ENCODE results near the gene SELENON. TPM values are rescaled to one million over a fixed set of nuclear protein-coding genes. Genes with fewer than 3 reads are reported as not detected.

Gene SELENON
- total RNA-seq, 1 donor from 2014 or later, result 38.9 TPM

DNA sequence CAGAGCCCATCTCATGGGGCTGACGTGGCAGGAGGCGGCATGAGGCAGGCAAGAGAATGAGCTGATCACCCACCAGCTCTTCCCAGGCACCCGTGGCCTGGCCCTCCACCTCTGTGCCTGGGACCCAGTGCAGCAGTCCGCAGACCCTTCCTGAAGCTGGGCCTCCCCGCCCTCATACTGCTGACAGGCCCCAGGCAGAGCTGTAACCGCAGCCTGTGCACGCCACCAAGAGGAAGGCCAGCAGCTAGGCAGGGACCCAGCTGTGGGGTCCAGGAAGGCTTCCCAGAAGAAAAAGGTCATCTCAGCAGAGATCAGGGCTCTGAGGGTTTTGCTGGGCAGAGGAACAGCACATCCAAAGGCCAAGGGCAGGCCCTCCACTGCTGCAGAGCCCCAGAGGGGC, 9.9 kb downstream of the SELENON start:
- no peak for DNase-seq (ENCODE audit: low read depth)

DNA sequence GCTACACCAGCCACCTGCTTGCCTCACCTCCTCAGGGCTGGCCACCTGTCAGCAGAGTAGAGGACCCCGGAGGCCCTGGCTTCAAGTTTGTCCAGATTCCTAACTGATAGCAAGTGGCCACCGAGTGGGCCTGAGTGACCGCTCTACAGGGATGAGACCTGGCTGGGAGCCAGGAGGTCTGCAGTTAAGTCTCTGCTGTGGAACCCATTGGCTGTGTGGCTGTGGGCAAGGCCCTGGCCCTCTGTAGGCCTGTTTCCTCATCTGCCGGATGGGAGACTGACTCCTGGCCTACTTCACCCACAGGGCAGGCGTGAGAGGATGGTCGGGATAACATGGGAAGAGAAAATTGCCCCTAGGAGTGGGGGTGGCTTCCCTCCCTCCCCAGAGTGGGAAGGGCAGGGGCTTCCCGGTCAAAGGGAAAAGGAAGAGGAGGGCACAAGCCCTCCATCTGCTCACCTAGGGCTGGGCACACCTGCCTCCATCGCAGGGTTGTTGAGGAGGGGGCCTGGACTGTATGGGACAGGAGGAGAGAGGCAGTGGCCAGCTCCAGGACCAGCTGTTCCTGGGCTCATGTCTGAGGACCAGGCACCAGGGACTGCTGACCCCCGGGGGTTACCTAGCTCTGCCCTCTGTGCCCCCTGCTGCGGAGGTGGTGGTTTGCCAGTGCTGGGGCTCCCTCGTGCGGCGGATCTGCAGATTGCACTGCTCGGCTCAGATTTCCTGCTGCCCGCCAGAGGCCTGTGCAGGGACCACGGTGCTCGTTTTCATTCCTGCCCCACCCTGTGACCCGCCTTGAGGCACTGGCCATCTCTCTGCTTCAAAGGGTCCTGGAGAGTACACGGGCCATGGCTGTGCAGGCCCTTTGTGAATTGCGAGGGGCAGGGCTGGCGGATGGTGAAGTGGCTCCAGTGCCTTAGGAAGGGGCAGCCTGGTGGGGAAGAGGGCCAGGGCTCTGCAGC, 10.6 kb downstream of the SELENON start:
- no peak for DNase-seq (ENCODE audit: low read depth)

DNA sequence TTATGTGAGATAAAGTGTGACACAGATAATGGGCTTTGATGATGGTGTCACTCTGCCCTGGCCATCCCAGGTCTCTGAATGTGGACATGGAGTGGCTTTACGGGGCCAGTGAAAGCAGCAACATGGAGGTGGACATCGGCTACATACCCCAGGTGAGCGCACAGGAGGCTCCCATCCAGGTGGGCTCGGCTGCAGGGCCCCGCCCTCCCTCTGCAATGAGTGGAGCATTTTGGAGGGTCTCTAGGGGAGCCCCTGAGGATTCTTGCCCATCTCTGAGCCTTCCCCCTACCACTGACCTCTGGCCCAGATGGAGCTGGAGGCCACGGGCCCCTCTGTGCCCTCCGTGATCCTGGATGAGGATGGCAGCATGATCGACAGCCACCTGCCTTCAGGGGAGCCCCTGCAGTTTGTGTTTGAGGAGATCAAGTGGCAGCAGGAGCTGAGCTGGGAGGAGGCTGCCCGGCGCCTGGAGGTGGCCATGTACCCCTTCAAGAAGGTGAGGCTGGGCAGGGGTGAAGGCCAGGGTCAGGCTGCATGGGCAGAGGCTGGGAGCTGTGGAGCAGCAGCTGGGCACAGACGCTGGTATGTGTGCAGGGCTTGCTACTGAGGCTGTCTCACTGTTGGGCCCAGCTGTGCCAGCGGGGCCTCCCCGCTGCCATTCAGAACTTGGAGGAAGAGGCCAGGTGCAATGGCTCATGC, 11.5 kb downstream of the SELENON start:
- DNase-seq (ENCODE audit: low read depth), result no peak

DNA sequence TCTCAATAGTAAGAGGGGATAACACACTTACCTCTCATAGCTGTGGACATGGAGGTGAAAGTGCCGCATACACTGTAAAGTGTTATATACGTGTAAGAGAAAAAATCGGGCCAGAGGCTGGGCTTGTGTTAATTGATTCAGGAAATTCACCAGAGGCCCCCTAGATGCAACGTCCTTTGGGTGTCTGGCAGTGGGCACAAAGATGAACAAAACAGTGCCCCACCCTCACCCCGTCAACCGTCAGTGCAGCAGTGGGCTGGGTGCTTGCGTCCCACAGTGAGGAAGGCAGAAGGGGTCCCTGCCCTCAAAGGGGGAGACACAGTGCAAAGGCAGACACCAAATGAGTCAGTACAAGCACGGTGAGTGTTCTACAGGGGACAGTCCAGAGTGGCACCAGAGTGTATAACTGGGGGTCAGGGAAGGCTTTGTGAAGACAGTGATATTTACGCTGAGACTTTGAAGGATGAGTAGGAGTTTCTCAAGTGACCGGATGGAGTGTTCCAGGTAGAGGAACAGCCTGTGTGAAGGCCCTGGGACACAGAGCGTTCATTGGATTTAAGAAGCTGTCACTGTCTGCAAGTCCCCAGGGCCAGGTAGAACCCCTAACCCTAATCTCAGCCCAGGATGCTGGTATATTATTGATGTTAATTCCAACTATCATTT, 13.2 kb downstream of the SELENON start:
- no peak for DNase-seq (ENCODE audit: low read depth)

DNA sequence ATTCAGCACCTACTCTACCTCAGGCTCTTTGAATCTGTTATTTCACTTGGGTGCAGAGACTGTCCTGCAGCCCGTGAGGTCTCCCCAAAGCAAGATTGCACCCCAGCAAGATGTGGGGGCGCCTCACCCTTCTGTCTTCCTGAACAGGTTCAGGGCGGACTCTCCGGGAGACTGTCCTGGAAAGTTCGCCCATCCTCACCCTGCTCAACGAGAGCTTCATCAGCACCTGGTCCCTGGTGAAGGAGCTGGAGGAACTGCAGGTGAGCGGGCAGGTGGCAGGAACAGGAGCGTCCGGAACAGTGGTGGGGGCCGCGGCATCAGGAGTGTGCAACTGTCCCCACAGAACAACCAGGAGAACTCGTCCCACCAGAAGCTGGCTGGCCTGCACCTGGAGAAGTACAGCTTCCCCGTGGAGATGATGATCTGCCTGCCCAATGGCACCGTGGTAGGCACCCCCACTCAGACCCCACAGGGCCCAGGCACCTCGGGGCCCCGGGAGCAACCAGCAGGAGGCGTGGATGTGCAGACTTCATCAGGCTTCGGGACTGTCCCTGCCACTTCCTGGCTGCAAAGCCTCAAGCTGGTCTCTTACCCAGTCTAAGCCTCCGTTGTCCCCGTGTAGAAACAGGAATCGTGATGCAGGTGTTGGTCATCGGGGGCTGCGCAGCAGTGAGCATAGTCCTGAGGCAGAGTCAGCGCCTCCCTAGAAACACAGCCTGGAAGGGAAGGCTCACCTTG, 13.9 kb downstream of the SELENON start:
- DNase-seq (ENCODE audit: low read depth), result no peak

DNA sequence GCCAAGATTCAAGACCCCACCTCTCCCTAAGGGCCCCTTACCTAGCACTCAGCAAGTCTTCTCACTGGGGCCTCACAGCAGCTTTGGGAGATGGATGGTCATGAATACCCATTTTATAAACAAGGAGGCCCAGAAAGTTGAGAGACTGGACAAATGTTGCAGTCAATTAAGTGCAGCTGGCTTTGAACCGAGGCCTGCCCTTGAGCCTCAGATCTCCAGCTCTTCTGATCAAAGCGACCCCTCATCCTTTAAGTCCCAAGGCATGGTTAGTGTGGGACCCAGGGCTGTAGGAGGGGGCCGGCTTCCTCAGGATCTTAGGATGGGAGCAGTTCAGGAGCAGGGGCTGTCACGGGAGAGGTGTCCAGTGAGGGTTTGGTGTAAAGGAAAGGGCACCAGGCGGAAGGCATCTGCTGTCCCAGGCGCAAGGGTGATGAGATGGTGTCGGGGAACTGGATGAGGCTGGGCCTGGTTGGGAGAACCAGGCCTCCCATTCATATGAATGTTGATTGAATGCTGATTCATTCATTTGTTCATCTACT, 14.6 kb downstream of the SELENON start:
- no peak for DNase-seq (ENCODE audit: low read depth)

DNA sequence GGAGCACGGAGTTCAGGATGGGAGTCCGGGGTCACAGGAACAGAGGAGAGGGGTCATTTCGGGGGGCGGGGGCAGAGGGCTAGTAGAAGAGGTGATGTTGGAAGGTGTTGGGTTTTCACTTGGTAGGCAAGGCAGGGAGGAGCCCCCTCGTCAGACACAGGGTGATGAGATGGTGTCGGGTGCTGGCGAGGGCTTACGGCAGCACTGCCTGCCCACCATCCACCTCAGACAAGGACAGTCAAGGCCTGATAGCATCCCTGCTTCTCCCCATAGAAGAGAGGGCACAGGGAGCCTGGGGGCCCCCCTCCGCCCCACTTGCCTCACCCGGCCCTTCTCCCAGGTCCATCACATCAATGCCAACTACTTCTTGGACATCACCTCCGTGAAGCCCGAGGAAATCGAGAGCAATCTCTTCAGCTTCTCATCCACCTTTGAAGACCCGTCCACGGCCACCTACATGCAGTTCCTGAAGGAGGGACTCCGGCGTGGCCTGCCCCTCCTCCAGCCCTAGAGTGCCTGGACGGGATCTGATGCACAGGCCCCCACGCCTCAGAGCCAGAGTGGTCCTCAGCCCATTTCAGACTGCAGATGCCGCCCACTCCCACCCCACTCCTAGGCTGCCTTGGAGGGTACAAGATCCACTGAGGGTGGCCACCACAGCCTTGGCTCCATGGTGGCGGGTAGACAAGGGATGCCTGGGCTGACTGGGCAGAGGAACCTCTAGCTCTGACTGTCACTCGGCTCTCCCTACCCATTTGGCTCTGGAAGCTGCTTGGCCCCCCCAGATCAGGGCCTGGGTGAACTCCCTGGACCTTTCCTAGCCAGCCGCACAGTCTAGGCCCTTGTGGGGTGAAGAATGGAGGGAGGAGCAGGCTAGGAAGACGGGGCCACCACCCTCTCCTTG, 15.5 kb downstream of the SELENON start:
- no peak for DNase-seq (ENCODE audit: low read depth)

DNA sequence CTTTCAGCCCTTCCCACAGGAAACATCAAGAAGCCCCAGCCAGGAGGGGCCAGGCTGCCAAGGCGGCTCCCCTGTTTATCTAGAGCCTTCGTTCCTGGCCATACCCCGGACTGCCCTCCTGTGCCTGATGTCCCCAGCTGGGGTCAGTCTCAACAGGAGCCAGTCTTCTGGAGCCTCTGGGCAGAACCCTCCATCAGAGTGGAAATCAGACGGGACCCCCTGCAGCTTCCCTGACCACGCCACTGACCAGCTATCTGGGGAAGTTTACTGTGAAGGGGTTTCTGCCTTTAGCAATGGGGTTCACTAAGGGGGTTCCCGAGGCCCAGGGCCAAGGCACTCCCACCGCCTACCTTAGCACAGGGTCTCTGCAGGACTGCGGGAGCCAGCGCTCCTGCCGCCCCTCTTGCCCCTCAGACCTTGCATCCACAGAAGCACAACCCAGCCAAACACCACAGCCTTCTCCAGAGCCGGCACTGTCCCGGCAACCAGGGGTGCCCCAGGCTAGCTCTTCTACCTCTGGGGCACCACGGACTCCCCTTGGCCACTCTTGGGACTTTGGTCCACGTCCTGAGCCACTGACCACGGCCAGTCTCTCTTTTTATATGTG, 16.2 kb downstream of the SELENON start:
- DNase-seq (ENCODE audit: low read depth), result no peak

DNA sequence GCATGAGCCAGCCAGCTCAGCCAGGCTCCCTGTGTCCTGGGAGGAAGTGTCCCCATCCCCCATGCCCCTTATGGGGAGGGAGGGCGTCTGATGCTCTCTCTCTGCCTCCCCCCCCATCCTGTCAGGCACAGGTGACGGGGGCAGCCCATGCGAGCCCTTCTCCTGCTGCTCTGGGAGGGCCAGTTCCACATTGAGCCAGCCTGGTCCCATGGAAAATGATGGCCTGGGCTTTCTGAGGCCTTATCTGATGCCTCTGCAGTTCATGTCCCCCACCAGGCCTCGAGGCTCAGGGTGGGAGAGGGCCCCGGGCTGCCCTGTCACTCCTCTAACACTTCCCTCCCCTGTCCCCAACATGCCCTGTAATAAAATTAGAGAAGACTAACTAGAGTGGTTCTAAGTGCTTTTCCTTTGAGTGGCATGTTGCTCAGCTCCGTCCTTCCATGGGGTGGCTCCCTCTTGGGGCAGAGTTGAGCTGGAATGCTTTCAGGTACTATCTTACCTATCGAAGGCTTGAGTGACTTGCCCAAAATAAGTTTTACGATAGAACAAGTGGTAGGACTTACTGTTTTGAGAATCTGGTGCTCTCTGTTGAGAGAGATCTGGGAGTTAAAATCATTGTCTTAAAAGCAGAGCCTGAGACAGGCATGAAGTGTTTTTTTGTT, 18.0 kb downstream of the SELENON start:
- no peak for DNase-seq (ENCODE audit: low read depth)

DNA sequence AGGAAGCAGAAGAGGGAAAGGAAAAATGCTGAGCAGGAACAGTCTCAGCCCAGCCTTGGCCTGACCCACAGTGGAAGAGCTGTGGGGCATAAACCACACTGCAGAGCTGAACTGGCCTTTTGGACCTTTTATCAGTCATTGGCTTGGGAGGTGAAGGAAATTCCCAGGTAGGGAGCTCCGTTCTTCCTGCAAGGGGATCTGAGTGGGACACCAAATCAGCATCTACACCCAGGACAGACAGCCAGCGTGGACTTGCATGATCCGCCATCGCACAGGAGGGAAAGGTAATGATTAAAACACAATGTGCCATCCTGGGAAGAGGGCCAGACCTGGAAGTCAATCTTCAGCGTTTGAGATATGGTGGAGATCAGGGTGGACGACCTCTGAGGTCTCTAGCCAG, 18.6 kb downstream of the SELENON start:
- no peak for DNase-seq (ENCODE audit: low read depth)

DNA sequence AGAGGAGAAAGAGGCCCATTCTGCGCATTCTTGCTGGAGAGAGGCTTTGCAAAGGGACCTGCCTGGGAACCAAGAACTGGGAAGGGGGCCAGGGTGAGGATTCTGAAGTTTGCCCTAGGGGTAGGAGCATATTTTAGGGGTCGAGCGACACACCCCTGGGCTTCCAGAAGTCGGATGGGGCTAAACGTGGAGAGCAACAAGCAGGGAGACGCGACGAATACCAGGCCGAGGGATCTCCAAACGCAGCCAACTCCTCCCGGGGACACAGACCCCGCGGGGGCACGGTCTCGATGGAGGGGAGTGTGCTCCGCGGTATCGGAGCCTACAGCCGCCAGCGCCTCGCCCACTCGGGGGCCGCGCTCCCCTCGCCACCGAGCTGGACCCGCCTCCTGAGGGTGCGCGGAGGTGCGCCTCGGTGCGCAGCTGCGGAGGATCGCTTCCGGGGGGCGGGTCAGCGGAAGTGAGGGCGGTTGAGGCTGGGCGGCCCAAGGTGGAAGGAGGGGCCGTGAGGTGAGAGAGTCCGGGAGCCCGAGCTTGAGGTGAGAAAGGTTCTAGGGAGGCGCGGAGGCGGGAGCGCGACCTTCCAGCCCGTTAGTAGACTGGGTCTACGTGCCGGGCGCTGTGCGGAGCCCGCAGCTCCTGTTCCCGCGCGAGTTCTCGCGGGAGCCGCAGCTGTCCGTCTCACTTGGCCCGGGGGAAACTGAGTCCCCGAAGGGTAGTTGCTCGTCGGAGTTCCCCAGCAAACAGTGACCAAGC, 19.7 kb downstream of the SELENON start, which contains the start of gene MTFR1L:
MTFR1L (plus strand) TSS at position 464 of the 756 bp plus-strand sequence. CDS start 3,151 bp downstream, outside the sequence.
- peak; percentile 64 for DNase-seq (ENCODE audit: low read depth)

DNA sequence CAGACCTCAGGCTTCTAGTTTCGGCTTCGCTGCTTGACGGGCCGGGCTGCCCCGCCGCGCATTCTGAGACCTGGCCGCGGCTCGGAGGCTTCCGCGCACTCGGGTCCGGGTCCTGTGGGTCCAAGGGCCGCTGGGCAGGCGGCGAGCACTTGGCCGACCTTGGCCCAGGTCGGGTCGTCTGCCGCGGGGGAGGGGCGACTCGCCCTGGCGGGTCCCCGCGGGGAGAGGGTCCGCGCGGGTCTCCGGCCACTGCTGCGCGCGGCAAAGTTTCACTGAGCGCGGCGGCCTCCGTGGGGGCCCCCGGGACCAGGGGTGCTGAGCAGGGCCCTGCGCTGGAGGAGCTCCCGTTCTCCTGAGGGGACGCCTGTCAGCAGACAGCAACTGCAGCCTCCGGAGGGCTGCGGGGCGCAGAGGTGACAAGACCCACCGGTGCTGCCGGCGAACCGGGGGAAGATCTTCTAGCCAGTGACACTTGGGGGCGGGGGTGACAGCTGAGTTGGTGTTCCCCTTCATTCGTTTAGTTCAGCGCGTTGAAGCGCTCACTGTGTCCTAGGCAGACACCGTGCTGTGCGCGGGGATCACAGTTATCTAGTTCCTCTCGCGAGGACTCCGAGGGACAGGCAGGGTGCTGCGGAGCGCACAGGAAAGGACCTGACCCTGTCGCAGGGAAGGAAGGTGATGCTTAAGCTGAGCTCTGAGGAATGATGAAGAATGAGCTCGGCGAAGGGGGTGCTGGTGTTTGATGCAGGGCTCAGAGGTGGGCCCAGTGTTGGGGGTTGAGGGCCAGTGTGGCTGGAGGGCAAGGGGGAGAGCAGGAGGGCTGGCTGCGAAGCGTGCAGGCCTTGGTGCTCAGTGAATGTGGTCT, 20.5 kb downstream of the SELENON start:
- peak; percentile 48 for DNase-seq (ENCODE audit: low read depth)

DNA sequence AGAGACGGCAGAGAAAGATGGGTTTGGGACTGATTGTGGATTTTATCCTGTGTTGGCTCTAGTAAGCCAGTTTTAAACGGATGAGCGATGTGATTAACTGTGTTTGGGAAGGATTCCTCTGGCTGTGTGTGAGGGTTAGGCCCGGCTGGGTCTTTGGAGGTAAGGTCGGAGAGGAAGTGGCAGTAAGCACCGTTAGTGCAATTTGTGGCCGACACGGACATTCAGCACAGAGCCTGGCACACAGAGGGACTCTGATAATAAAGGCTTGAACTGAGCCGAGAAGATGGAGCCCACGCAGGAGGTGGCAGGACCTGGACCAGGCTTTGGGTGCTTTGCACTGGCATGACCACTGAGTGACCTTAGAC, 21.1 kb downstream of the SELENON start:
- DNase-seq (ENCODE audit: low read depth), result no peak

DNA sequence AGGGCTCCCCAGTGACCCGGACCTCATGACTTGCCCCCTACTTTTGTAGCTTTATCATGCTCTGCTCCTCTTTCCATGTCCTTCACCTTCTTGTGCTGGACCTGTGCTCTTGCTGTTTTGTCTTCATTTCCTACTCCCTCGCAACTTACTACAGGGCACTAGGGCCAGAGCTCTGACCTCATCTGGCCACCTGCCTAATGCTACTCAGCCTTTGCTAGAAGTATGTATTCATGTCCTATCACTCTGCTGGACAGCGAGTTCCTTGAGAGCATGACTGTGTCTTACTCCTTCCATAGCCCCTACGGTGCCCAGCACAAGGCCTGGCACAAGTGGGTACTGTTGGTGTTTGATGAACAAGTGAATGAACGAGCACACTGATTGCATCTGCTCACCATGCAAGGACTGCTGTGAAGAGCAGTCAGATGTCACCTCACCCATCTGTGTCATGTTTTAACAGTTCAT, 21.7 kb downstream of the SELENON start:
- peak; percentile 36 for DNase-seq (ENCODE audit: low read depth)

DNA sequence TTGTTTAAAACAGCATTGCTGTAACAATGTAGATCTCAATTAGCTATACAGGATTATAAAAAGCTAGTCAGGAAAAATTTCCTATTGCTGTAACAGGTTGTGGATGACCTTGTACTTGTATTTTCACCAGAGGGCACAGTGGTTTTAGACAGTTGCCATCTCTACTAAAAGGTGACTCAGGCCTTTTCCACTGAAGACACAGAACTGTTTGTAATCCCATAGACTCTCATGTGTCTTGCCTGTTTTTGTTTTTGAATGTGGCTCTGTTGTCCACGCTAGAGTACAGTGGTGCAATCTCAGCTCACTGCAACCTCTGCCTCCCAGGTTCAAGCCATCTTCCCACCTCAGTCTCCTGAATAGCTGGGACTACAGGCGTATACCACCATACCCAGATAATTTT, 25.6 kb downstream of the SELENON start:
- no peak for DNase-seq (ENCODE audit: low read depth)

DNA sequence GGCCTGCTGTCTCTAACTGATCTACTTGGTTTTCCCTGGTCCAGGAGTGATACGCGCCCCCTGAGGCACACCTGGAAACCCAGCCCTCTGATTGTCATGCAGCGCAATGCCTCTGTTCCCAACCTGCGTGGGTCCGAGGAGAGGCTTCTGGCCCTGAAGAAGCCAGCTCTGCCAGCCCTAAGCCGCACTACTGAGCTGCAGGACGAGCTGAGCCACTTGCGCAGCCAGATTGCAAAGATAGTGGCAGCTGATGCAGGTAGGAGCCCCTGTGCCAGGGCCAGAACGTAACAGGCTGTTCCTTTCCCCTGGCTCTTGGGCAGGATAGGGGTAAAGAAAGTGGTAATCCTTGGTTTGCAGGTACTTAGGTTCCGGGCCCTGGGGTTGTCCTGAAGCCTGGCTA, 26.6 kb downstream of the SELENON start:
- no peak for DNase-seq (ENCODE audit: low read depth)

DNA sequence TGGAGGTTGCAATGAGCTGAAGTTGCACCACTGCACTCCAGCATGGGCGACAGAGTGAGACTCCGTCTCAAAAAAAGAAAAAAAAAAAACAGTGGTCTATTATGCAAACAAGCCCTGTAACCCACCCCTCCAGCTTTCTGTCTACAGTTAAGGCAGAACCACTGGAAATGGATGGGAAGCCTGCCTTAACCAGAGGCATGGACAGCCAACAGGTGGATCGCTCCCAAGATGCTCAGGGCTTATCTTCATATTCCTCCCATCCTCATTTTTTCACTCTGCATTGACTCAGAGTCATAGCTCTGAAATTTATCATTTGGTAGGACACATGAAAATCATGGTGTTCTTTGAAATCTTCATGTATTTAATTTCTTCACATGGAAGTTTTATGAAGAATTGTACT, 28.5 kb downstream of the SELENON start:
- DNase-seq (ENCODE audit: low read depth), result no peak

DNA sequence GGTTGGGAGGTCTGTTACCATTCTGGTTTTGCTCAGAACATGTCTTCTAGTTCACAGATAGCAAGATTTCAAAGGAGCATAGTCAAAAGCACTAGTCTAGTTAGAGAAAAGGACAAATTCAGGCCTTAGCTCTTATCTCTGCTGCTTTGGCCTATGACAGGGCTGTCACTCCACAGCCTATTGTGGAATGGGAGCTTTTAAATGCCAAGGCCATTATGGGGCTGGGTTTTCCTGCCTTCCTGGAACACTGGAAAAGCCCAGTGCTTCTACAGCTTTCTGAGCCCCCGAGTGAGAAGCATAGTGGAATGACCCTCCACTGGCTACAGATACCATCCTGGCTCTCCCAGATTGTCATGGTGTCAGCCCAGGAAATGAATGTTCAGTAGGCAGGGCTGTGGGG, 29.1 kb downstream of the SELENON start:
- DNase-seq (ENCODE audit: low read depth), result no peak

All from renal cortical epithelial cell (primary cell).